Psoas muscle (tissue), 8 donors: Measurements from ENCODE around the gene ZYX. TPM values are rescaled to one million over a fixed set of nuclear protein-coding genes. Genes with fewer than 3 reads are reported as not detected.

Experiments
- ATAC-seq, 4 donors: fragments of 200-7000 bp; cut with Tn5 transposase; one replicate each; pipeline ENCODE4 v1.9.1; 2020; ENCODE audit warnings: moderate library complexity in 3 of 4, mild to moderate bottlenecking in 2 of 4
- DNase-seq, 2 donors: peaks; one replicate each; pipeline ENCODE4 v3.0.0-alpha.2; 2020
- H3K27ac ChIP-seq: fragments of 200-600 bp; one replicate; pipeline ENCODE4 v1.8.0; 2022
- H3K27me3 ChIP-seq, 3 donors: fragments of 200-600 bp in 1 of 3; one replicate each; pipeline versions ENCODE4 v1.6.1 to v1.8.0; 2013 to 2022; ENCODE audit warnings: low read length in 2 of 3, mild to moderate bottlenecking in 2 of 3, moderate library complexity in 1 of 3; ENCODE audit not compliant: insufficient read depth in 3 of 3
- H3K36me3 ChIP-seq, 2 donors: fragments of 200-600 bp in 1 of 2; one replicate each; pipeline versions ENCODE4 v1.6.1 to v1.8.0; 2013 to 2022; ENCODE audit warnings: low read depth in 1 of 2, mild to moderate bottlenecking in 1 of 2, moderate library complexity in 1 of 2; ENCODE audit not compliant: insufficient read depth in 1 of 2
- H3K4me1 ChIP-seq: fragments of 200-600 bp; one replicate; pipeline ENCODE4 v1.8.0; 2022
- H3K4me3 ChIP-seq: fragments of 200-600 bp; one replicate; pipeline ENCODE4 v1.8.0; 2022; ENCODE audit warnings: mild to moderate bottlenecking
- H3K9me3 ChIP-seq: fragments of 200-600 bp; one replicate; pipeline ENCODE4 v1.8.0; 2022
- CTCF ChIP-seq: fragments of 200-600 bp; IDR thresholded peaks from one replicate; pipeline ENCODE4 v1.8.0; 2022; ENCODE audit warnings: antibody characterized with exemption
- WGBS, 3 donors: extraction: QIAGEN DNeasy Blood & Tissue Kit; methylation state at CpG; one replicate each; pipeline versions ENCODE4 v1.1.6 to v1.1.7; 2013; 5-methylcytosine and 5-hydroxymethylcytosine counted together
- intact Hi-C, 2 donors: fragments of 100-400 bp; cut with DNase I; formaldehyde crosslinking; loops; one replicate each; pipeline versions ENCODE4 v1.11.0 to v1.14.2; 2022
- polyA plus RNA-seq, 3 donors: library from polyadenylated mRNA; stranded (reverse); fragments of 200-250 nt; gene quantifications; one replicate each; pipeline ENCODE4 v1.2.3, GENCODE V29; 2013
- total RNA-seq, 4 donors: library from RNA; stranded (reverse); fragmentation: NEBNext Ultra II Directional in 2 of 4; extraction: Animal tissue kit (Norgen Biotek cat#: 25700) in 2 of 4; gene quantifications; one replicate each; pipeline versions ENCODE4 v1.2.1 to v1.2.4, GENCODE V29; 2021 to 2023
- donor health status: healthy with polysubstance abuse.
- donor health status: DM: no; HTN: no; CAD: no; lungs with moderate emphysema.
- donor health status: Bipolar disorder and iron deficiency.
- donor health status: healthy.
- donor health status: DM: yes; HTN: yes; CAD: no.
- donor health status: DM: no; HTN: no; CAD: no.
- donor health status: DM: no; HTN: no; CAD: no.
- donor health status: DM: yes; HTN: yes; CAD: no.

ZYX gene
- total and polyA plus RNA-seq, 7 donors = 34.4 to 215 (median 84.1) TPM

- Histone ChIP-seq H3K9me3 (no peaks in the 10 kb centered on the region), H3K27ac (no peak overlapping the region), H3K36me3 (peaks cover 0 to 68% of the 10 kb centered on the region in 2 donors), H3K27me3 (no peaks in the 10 kb centered on the region), H3K4me3 (no peak overlapping the region), H3K4me1 (no peaks in the 10 kb centered on the region)
- no peak for ATAC-seq
- intact Hi-C loops = no loop called here
- no peak for TF ChIP-seq CTCF
- WGBS, 3 donors = 88 to 92% (median 91%) methylated on average over 3 of the region's 3 CpGs
- DNase-seq = no peak
Measured at GRCh38 chr7:143343596-143343995, 37.5 kb upstream of the ZYX start.

- intact Hi-C loops = no loop called here
- DNase-seq (peak; percentile 30 to 62), ATAC-seq (peak; percentile 31 to 65 (median 46))
- Histone ChIP-seq H3K9me3 (no peaks in the 10 kb centered on the region), H3K27me3 (no peaks in the 10 kb centered on the region), H3K4me3 (no peak overlapping the region), H3K4me1 (no peaks in the 10 kb centered on the region), H3K36me3 (peaks cover 0 to 62% of the 10 kb centered on the region in 2 donors), H3K27ac (no peak overlapping the region)
- WGBS, 3 donors = 32 to 39% (median 33%) methylated on average over 35 of the region's 35 CpGs
- no peak for TF ChIP-seq CTCF
Measured at GRCh38 chr7:143345428-143345900, 35.7 kb upstream of the ZYX start.

- Histone ChIP-seq H3K27me3 (no peaks in the 10 kb centered on the region), H3K4me1 (no peaks in the 10 kb centered on the region), H3K9me3 (no peaks in the 10 kb centered on the region), H3K36me3 (peaks cover 0 to 58% of the 10 kb centered on the region in 2 donors), H3K27ac (no peak overlapping the region), H3K4me3 (no peak overlapping the region)
- TF ChIP-seq CTCF = no peak
- 88 to 92% (median 92%) methylated on average over 4 of the region's 4 CpGs for WGBS, 3 donors
- intact Hi-C loops = no loop called here
- ATAC-seq = no peak
- DNase-seq = no peak
Measured at GRCh38 chr7:143346018-143346417, 35.1 kb upstream of the ZYX start.

GRCh38 chr7:143347950-143348349 lies 33.2 kb upstream of the ZYX start:
- Histone ChIP-seq H3K4me3 (no peak overlapping the region), H3K9me3 (no peaks in the 10 kb centered on the region), H3K27me3 (no peaks in the 10 kb centered on the region), H3K4me1 (no peaks in the 10 kb centered on the region), H3K27ac (no peak overlapping the region), H3K36me3 (peaks cover 0 to 43% of the 10 kb centered on the region in 2 donors)
- WGBS, 3 donors = 61 to 74% (median 65%) methylated on average over 5 of the region's 5 CpGs
- ATAC-seq (no peak), DNase-seq (no peak)
- intact Hi-C loops = no loop called here
- TF ChIP-seq CTCF = no peak

GRCh38 chr7:143351060-143351459 lies 30.1 kb upstream of the ZYX start:
- no peak for DNase-seq
- no peaks in the 10 kb centered on the region for H3K27me3 ChIP-seq
- H3K27ac ChIP-seq = no peak overlapping the region
- no peak for ATAC-seq
- H3K9me3 ChIP-seq = no peaks in the 10 kb centered on the region
- no peaks in the 10 kb centered on the region for H3K4me1 ChIP-seq
- no peak for TF ChIP-seq CTCF
- intact Hi-C loops = no loop called here
- peaks cover 0 to 24% of the 10 kb centered on the region in 2 donors for H3K36me3 ChIP-seq
- 68 to 76% (median 70%) methylated on average over 5 of the region's 5 CpGs for WGBS, 3 donors
- no peak overlapping the region for H3K4me3 ChIP-seq
